Pancreas (tissue), 10 donors: ENCODE data around the gene MAPK8IP2. TPM values are rescaled to one million over a fixed set of nuclear protein-coding genes. Genes with fewer than 3 reads are reported as not detected.

Experiments
- ATAC-seq, 4 donors: fragments of 200-7000 bp; cut with Tn5 transposase; one replicate each; pipeline versions ENCODE4 v1.8.0 to v1.9.1; 2020; ENCODE audit warnings: mild to moderate bottlenecking in 4 of 4, moderate library complexity in 4 of 4
- DNase-seq, 6 donors: peaks; one replicate each; pipeline ENCODE4 v3.0.0-alpha.2; 2020
- FAIRE-seq: peaks from 2 replicates; lab custom pipeline; 2012; peaks lifted over from hg19 to GRCh38; lab: Jason Lieb, UNC
- H3K27ac ChIP-seq, 4 donors: fragments of 200-600 bp; sonication (generic); 1 replicate in 3 of 4; 2 replicates in 1 of 4; pipeline versions ENCODE4 v1.5.0 to v1.8.0; 2020
- H3K27me3 ChIP-seq, 4 donors: fragments of 200-600 bp; one replicate each; pipeline ENCODE4 v1.8.0; 2021
- H3K36me3 ChIP-seq, 3 donors: fragments of 200-600 bp; sonication (generic) in 1 of 3; one replicate each; pipeline versions ENCODE4 v1.5.0 to v1.8.0; 2020 to 2021
- H3K4me1 ChIP-seq, 3 donors: fragments of 200-600 bp; one replicate each; pipeline ENCODE4 v1.8.0; 2021
- H3K4me3 ChIP-seq, 4 donors: fragments of 200-600 bp; sonication (generic) in 2 of 4; one replicate each; pipeline versions ENCODE4 v1.5.0 to v1.8.0; 2020 to 2021
- H3K9me3 ChIP-seq, 4 donors: fragments of 200-600 bp; one replicate each; pipeline ENCODE4 v1.8.0; 2021
- WGBS, 2 donors: extraction: QIAGEN DNeasy Blood & Tissue Kit; methylation state at CpG; one replicate each; pipeline ENCODE4 v1.1.7; 2013; 5-methylcytosine and 5-hydroxymethylcytosine counted together
- intact Hi-C, 3 donors: fragments of 100-400 bp; cut with DNase I; formaldehyde crosslinking; loops; one replicate each; pipeline versions ENCODE4 v1.11.1 to v1.14.2; 2022
- polyA plus RNA-seq, 2 donors: library from polyadenylated mRNA; stranded (reverse); fragments of 200-250 nt; gene quantifications; one replicate each; pipeline ENCODE4 v1.2.3, GENCODE V29; 2013
- total RNA-seq, 6 donors: library from RNA; stranded (reverse); fragmentation: NEBNext Ultra II Directional in 4 of 6; extraction: Animal tissue kit (Norgen Biotek cat#: 25700) in 4 of 6; gene quantifications; one replicate each; pipeline versions ENCODE4 v1.2.1 to v1.2.4, GENCODE V29; 2021 to 2023
- TF ChIP-seq, protein P1 (sequence below), 4 donors: fragments of 200-600 bp; sonication (generic) in 3 of 4; IDR thresholded peaks; one replicate each; pipeline versions ENCODE4 v1.5.0 to v1.8.0; 2021; ENCODE audit warnings: antibody characterized with exemption in 4 of 4
- donor health status: healthy with polysubstance abuse.
- donor health status: DM: no; HTN: no; CAD: no; lungs with moderate emphysema.
- donor health status: DM: no; HTN: no; CAD: no.
- donor health status: control.
- donor health status: control.
- donor health status: Bipolar disorder and iron deficiency.
- donor health status: DM: yes; HTN: yes; CAD: no.
- donor health status: DM: no; HTN: no; CAD: no.
- donor health status: DM: no; HTN: no; CAD: no.
- donor health status: DM: yes; HTN: yes; CAD: no.

MAPK8IP2 gene
- total and polyA plus RNA-seq, 8 donors: 1.4 to 10.0 (median 2.6) TPM

DNA sequence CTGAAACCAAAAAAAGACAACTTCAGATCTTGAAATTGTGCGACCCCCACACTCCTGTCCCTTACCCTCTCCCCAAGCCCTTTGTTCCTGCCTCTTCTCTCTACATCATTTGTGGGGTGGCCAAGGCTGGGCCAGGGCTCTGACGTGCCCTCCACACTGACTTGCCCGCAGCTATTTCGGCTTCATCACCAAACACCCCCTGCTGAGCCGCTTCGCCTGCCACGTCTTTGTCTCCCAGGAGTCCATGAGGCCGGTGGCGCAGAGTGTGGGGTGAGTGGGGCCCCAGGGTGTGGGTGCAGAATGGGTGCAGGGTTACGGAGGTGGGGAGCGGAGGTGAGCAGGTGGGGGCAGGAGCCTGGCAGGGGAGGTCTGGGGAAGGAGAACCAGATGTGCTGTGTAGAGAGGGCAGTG lies 9.5 kb downstream of the MAPK8IP2 start:
- FAIRE-seq: no peak
- Histone ChIP-seq H3K27me3 (no peaks in the 10 kb centered on the region), H3K36me3 (no peaks in the 10 kb centered on the region), H3K4me3 (no peak overlapping the region), H3K9me3 (no peaks in the 10 kb centered on the region), H3K4me1 (no peaks in the 10 kb centered on the region), H3K27ac (no peak overlapping the region)
- TF ChIP-seq, protein P1, sequence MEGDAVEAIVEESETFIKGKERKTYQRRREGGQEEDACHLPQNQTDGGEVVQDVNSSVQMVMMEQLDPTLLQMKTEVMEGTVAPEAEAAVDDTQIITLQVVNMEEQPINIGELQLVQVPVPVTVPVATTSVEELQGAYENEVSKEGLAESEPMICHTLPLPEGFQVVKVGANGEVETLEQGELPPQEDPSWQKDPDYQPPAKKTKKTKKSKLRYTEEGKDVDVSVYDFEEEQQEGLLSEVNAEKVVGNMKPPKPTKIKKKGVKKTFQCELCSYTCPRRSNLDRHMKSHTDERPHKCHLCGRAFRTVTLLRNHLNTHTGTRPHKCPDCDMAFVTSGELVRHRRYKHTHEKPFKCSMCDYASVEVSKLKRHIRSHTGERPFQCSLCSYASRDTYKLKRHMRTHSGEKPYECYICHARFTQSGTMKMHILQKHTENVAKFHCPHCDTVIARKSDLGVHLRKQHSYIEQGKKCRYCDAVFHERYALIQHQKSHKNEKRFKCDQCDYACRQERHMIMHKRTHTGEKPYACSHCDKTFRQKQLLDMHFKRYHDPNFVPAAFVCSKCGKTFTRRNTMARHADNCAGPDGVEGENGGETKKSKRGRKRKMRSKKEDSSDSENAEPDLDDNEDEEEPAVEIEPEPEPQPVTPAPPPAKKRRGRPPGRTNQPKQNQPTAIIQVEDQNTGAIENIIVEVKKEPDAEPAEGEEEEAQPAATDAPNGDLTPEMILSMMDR (IDR thresholded peaks at IDR 0.05): no peak
- intact Hi-C loops: loop anchor here in 1 of 3 donors (10.0 kb wide), 1 partner anchor 345 kb away; the partner anchor contains the start of gene MAPK12
- no peak for ATAC-seq
- 75 to 79% methylated on average over 11 of the region's 11 CpGs for WGBS, 2 donors
- peak in 1 of 6 donors; percentile 12 for DNase-seq

DNA sequence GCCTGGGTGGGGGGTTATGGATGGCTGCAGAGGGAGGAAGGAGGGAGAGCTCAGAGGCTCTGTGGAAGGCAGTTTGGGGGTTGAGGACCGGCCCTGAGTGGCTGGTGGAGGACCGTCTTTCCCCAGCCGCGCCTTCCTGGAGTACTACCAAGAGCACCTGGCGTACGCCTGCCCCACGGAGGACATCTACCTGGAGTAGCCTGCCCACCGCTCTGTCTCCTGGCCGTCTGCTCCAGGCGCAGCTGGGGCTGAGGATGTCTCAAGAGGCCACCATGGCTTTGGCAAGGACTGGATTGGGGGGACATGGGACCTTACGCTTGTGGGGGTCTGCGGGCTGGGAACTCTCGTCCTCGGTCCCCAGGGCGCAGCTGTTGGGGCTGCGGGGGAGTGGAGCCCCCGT lies 10.0 kb downstream of the MAPK8IP2 start:
- intact Hi-C loops: loop anchor here in 1 of 3 donors (10.0 kb wide), 1 partner anchor 346 kb away; the partner anchor contains the start of gene MAPK12
- Histone ChIP-seq H3K27ac (no peak overlapping the region), H3K4me1 (no peaks in the 10 kb centered on the region), H3K4me3 (no peak overlapping the region), H3K36me3 (no peaks in the 10 kb centered on the region), H3K27me3 (no peaks in the 10 kb centered on the region), H3K9me3 (no peaks in the 10 kb centered on the region)
- no peak for FAIRE-seq
- TF ChIP-seq, protein P1 (IDR thresholded peaks at IDR 0.05): no peak
- ATAC-seq: no peak
- WGBS, 2 donors: 76 to 83% methylated on average over 15 to 17 of the region's 17 CpGs
- peak in 1 of 6 donors; percentile 13 for DNase-seq

DNA sequence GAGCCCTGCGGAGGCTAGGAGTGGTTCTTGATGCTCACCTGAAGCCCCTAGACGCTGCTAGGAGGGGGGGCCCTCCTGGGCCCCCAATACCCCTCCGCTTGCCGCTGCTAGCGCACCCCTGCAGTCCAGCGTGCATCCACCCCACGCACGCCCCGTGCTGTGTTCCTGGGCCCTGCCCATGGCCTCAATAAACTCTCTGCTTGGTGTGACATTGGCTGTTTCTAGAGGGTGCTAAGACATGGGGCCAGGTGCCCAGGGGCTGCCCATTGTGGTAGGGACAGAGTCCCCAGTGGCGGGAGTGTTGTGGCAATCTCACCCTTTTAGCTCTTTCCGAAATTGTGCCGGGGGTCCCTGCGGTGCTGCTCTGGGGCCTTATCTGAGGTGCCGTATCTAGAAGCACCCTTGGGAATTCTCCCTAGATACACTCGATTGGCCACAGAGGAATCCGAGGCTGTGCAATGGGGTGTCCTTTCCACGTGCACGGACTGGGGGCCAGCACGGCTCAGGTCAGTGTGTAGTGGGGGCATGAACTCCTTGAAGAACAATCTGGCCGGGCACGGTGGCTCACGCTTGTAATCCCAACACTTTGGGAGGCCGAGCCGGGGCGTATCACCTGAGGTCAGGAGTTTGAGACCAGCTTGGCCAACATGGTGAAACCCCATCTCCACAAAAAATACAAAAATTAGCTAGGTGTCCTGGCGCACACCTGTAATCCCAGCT lies 10.9 kb downstream of the MAPK8IP2 start:
- Histone ChIP-seq H3K27me3 (no peaks in the 10 kb centered on the region), H3K4me3 (no peak overlapping the region), H3K9me3 (no peaks in the 10 kb centered on the region), H3K4me1 (no peaks in the 10 kb centered on the region), H3K27ac (no peak overlapping the region), H3K36me3 (no peaks in the 10 kb centered on the region)
- no peak for DNase-seq
- intact Hi-C loops: loop anchor here in 1 of 3 donors (10.0 kb wide), 1 partner anchor 347 kb away; the partner anchor contains the start of gene MAPK12
- ATAC-seq: no peak
- 84 to 90% methylated on average over 26 of the region's 26 CpGs for WGBS, 2 donors
- TF ChIP-seq, protein P1 (IDR thresholded peaks at IDR 0.05): no peak
- no peak for FAIRE-seq

DNA sequence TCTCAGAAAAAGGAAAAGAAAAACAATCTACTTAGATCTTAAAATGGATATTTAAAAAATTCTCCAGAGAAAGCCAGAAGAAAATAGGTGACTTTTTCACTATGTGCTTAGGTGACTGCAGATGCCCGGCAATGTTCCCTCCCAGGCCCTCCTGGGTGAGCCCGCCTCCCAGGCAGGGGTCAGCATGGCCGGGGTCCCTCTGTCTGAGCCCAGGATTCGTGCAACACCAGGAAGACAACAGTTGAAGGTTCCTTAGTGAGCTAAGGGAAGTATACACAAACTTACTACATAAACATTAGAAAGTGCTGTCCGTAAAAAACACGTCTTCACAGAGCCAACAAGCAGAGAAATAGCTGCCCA lies 11.6 kb downstream of the MAPK8IP2 start:
- ATAC-seq: no peak
- H3K4me1 ChIP-seq: no peaks in the 10 kb centered on the region
- no peaks in the 10 kb centered on the region for H3K9me3 ChIP-seq
- no peak overlapping the region for H3K4me3 ChIP-seq
- no peak for FAIRE-seq
- TF ChIP-seq, protein P1 (IDR thresholded peaks at IDR 0.05): no peak
- H3K36me3 ChIP-seq: no peaks in the 10 kb centered on the region
- intact Hi-C loops: loop anchor here in 1 of 3 donors (10.0 kb wide), 1 partner anchor 347 kb away; the partner anchor contains the start of gene MAPK12
- WGBS, 2 donors: 64 to 73% methylated on average over 6 of the region's 6 CpGs
- H3K27ac ChIP-seq: no peak overlapping the region
- DNase-seq: no peak
- H3K27me3 ChIP-seq: no peaks in the 10 kb centered on the region
